CD4-positive, alpha-beta T cell treated with Interleukin-17A for 4 hours (primary cell): ENCODE results near the gene CASP4.
"Not testable (repeated sequence)": the region's sequence is repeated elsewhere in the genome, so short reads cannot be mapped to it uniquely, and the experiment has no call there.

ENCODE experiments used
- DNase-seq: peaks from one replicate; pipeline ENCODE4 v3.0.0-alpha.2; 2020; ENCODE audit warnings: mixed read lengths

Gene CASP4

GRCh38 chr11:104946907-104947306, 21.5 kb downstream of the CASP4 start:
- DNase-seq = peak; percentile 41

GRCh38 chr11:104944076-104944475, 24.3 kb downstream of the CASP4 start:
- no peak for DNase-seq

DNA sequence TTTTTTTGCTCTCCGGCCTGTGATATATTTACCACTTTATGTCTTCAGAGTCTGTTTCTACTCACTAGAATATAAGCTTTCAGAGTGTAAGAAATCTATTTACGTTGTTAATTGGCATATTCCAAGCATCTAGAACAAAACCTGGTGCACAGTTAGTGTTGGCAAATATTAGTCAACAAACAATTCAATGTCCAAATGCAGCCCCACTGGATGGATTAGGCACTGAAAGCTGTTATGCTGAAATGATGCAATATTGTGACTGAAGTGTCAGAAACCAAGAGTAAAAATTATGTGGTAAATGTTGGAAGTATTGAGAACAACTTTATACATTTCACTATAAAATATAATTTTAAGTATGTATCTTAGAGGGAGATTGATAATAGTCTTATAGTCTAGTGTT, 24.8 kb downstream of the CASP4 start:
- no peak for DNase-seq

DNA sequence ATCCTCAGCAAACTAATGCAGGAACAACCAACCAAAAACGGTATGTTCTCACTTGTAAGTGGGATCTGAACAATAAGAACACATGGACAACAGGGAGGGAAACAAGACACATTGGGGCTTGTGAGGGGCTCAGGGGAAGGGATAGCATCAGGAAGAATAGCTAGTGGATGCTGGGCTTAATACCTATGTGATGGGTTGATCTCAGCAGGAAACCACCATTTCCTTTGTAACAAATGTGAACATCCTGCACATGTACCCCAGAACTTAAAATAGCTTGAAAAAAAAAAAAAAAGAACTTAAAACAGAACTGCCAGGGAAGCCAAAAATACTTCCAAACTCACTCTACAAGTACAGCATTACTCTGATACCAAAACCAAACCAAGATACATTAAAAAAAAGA, 33.8 kb downstream of the CASP4 start:
- no peak for DNase-seq

- DNase-seq = not testable (repeated sequence)
Observed at GRCh38 chr11:104934073-104934472, 34.3 kb downstream of the CASP4 start.

DNA sequence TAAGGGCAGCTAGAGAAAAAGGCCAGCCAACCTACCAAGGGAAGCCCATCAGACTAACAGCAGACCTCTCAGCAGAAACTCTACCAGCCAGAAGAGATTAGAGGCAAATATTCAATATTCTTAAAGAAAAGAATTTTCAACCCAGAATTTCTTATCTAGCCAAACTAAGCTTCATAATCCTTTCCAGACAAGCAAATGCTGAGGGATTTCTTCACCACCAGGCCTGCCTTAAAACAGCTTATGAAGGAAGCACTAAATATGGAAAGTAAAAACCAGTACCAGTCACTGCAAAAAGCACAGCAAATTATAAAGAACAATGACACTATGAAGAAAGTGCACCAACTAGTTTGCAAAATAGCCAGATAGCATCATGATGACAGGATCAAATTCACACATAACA, 39.6 kb downstream of the CASP4 start:
- DNase-seq = no peak

- no peak for DNase-seq
Observed at GRCh38 chr11:104926771-104927611, 41.4 kb downstream of the CASP4 start.

DNA sequence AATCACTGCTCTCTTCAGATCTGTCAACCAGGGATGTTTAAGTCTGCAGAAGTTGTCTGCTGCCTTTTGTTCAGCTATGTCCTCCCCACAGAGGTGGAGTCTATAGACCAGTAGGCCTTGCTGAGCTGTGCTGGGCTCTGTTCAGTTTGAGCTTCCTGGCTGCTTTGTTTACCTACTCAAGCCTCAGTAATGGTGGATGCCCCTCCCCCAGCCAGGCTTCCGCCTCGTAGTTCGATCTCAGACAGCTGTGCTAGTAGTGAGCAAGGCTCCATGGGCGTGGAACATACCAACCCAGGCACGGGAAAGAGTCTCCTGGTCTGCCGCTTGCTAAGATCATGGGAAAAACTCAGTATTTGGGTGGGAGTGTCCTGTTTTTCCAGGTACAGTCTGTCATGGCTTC, 42.5 kb downstream of the CASP4 start:
- no peak for DNase-seq

DNA sequence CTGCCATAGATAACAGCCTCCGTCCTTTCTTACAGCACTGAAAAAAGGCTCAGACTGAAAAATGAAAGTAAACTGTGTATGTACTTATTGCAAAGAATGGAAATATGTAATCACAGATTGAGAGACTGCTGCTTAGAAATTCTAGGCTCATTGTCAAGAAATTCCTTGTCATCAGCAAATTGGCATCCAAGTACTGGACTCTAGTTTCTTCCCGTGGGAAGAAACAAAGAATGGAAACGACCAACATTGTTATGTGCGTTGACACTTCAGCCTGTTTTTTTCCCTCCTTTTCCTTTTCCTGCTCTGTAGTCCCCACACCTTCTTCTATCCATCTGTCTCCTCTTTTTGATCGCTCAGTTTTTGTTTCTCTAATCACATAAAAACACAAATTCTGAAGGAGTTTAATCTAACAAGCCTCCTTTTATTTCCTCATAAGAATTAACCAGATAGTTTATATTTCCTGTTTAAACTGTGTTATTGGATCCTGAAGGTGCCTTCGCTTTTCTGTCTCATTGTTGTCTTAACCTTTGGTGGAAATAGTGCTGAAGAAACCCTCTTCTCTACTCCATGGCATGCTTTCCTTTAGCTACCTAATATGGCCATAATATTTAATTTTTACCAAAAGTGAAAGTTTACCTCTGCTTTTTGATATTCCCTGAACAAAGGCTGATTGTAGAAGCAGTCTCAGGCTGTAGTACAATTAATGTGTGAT, 50.1 kb downstream of the CASP4 start:
- DNase-seq = no peak

DNA sequence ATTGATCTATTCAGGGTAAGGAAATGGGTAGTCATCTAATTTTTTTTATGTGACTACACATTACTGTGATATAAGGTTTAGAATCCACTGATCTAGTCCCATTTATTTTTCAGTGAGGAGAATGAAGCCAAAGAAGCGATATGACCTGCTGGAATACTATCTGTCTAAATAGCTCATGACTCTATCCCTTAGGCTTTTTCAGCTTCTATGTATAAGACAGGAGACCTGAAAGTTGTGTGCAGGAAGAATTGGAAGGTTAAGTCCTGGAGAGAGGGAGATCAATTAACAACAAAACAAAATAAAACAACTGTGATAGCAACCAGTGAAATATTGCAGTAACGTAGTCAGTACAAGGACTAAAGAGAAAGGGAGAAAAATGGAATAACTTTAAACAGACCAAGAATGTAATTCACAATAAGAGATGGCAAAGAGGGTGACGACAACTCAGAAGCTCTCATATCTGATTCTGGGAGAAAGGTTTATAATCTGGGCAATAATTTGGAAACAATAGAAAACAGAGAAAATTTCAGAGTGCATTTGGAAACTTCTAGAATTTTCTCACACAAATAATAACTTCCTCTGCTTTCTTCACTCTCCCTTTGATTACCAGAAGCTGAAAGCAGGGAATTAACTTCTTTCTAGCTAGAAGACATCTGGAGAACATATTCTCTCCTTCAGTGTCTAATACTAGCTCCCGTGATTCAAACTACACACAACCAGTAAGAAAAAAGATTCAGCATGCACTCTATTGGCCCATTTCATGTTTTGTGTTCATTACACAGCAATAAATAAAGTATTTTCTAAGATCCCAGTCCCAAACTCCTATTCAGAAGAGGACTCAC, 50.9 kb downstream of the CASP4 start:
- no peak for DNase-seq

DNA sequence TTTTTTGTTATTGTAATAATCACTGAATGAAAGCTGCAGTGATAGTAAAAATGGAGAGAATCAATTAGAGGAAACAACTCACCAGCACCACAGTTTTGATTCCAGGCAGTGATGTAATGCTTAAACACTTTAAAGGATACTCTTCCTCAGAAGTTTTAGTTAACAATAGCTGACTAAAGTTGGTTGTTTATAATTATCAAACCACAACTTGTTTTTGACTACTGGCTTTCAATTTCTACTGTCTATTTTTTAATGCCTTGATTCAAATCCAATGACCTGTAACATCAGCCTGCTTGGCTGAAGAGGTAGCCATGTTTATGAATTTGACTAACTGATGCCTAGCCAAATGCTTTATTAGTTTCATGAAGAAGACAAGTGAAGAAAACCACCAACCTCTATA, 51.9 kb downstream of the CASP4 start:
- no peak for DNase-seq

DNA sequence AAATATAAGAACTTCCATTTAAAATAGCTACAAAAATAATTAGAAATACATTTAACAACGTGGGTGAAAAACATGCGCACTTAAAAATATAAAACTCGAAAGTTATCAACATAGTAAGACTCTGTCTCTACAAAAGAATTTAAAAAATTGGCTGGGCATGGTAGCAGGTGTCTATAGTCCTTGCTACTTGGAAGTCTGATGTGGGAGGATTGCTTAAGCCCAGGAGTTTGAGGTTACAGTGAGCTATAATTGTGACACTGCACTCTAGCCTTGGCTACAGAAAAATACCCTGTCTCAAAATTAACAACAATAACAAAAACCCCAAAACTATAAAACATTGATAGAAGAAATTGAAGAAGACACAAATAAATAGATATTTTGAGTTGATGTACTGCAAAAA, 56.3 kb downstream of the CASP4 start:
- DNase-seq = no peak

DNA sequence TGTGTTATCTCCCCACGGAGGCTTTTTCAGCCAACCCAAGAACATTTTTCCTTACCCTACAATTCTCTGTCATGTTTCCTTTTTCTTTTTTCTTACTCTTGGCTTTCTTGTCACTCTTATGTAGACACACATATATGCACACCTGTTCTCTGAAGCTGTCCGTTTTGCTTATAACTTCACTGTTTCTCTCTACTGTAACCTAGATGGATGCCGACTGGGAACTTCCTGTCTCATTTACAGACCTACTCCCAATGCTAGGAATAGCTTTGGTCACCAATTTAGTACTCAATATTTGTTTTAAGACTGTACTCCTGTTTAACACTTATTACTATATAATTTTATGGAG, 60.2 kb downstream of the CASP4 start:
- DNase-seq = no peak

GRCh38 chr11:104907521-104908185, 60.7 kb downstream of the CASP4 start:
- DNase-seq = no peak

GRCh38 chr11:104905271-104905670, 63.1 kb downstream of the CASP4 start:
- no peak for DNase-seq

DNA sequence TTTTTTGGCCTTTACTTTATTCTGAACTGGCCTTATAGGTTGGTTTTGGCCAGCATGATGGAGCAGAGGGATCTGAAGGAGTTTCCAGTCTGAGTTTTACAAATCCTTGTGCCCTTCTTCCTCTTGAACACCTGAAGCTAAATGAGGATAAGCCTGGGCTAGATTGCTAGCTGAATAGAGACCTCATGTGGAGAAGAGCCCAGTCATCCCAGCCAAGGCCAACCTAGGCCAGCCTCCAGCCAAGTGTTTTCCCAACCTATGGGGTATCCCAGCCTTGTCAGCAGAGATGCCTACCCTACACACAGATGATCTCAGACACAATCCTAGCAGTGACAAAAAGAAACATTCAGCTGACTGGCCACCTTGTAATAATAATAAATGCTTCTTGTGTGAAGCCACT, 69.1 kb downstream of the CASP4 start:
- no peak for DNase-seq

- no peak for DNase-seq
Observed at GRCh38 chr11:104898685-104899013, 69.7 kb downstream of the CASP4 start.

GRCh38 chr11:104897891-104898684, 70.3 kb downstream of the CASP4 start, which contains the start of gene CASP12:
Gene CASP12 (minus strand): TSS chr11:104898460.
- peak; percentile 25 for DNase-seq

GRCh38 chr11:104895634-104896033, 72.7 kb downstream of the CASP4 start:
- DNase-seq = no peak

DNA sequence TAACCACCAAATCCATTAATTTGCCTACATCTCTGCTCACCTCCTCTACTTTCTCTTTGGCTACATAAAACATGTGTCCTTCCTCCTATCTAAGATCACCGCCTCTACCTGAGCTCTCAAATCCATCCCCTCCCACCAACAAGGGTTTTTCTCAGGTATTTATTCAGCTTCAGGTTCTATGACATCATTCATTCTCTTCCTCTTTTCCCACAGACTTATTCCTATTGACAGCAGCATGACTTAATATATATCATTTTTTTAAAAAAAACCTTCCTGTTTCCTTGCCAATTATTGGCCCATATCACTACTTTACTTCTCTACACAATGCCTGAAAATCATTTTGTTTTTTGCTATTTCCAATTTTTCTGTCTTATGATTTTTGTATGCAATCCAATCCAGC, 74.5 kb downstream of the CASP4 start:
- DNase-seq = no peak
